SK-N-SH (cell line): ENCODE results near the gene ANAPC5.

Experiments
- EP300 ChIP-seq, 2 experiments: IDR thresholded peaks; 2 replicates each; pipeline versions ENCODE4 v1.4.0 to v1.6.1; 2012; ENCODE audit warnings: borderline replicate concordance in 1 of 2, low read depth in 1 of 2, low read length in 1 of 2
- MEF2A ChIP-seq: IDR thresholded peaks from 2 replicates; pipeline ENCODE4 v1.4.0; 2012; ENCODE audit warnings: low read depth, borderline replicate concordance
- POLR2AphosphoS5 ChIP-seq: IDR thresholded peaks from 2 replicates; pipeline ENCODE4 v1.6.1; 2012; ENCODE audit warnings: low read depth, low read length
- RAD21 ChIP-seq: IDR thresholded peaks from 2 replicates; pipeline ENCODE4 v1.6.1; 2012; ENCODE audit warnings: mild to moderate bottlenecking, low read length
- RCOR1 ChIP-seq: fragments of 150-350 bp; IDR thresholded peaks from 2 replicates; pipeline ENCODE4 v1.6.1; 2017; ENCODE audit warnings: antibody characterized with exemption, low read length
- RFX5 ChIP-seq: IDR thresholded peaks from 2 replicates; pipeline ENCODE4 v1.6.1; 2012; ENCODE audit warnings: mild to moderate bottlenecking, improper control_type of control experiment, low read length
- SMC3 ChIP-seq: IDR thresholded peaks from 2 replicates; pipeline ENCODE4 v1.6.1; 2012; ENCODE audit warnings: low read depth, low read length, improper control_type of control experiment
- TAF1 ChIP-seq: IDR thresholded peaks from 2 replicates; pipeline ENCODE4 v1.6.1; 2012; ENCODE audit warnings: low read depth, mild to moderate bottlenecking, low read length, moderate library complexity, borderline replicate concordance
- TCF12 ChIP-seq: IDR thresholded peaks from 2 replicates; pipeline ENCODE4 v1.4.0; 2012
- USF2 ChIP-seq: fragments of 150-350 bp; IDR thresholded peaks from 2 replicates; pipeline ENCODE4 v1.6.1; 2017; ENCODE audit warnings: antibody characterized with exemption, low read length, low read depth, borderline replicate concordance
- YY1 ChIP-seq: IDR thresholded peaks from 2 replicates; pipeline ENCODE4 v1.4.0; 2012; ENCODE audit warnings: low read depth, mild to moderate bottlenecking
- TF ChIP-seq, protein P1 (sequence below): fragments of 200-600 bp; sonication (generic); IDR thresholded peaks from 2 replicates; pipeline ENCODE4 v1.6.1; 2017; ENCODE audit warnings: antibody characterized with exemption, mild to moderate bottlenecking, moderate library complexity
- TF ChIP-seq, protein P2 (sequence below): IDR thresholded peaks from 2 replicates; pipeline ENCODE4 v1.4.0; 2012; ENCODE audit warnings: low read depth
- TF ChIP-seq, protein P3 (sequence below): IDR thresholded peaks from 2 replicates; pipeline ENCODE4 v1.6.1; 2012; ENCODE audit warnings: mild to moderate bottlenecking, low read depth, low read length, moderate library complexity

DNA sequence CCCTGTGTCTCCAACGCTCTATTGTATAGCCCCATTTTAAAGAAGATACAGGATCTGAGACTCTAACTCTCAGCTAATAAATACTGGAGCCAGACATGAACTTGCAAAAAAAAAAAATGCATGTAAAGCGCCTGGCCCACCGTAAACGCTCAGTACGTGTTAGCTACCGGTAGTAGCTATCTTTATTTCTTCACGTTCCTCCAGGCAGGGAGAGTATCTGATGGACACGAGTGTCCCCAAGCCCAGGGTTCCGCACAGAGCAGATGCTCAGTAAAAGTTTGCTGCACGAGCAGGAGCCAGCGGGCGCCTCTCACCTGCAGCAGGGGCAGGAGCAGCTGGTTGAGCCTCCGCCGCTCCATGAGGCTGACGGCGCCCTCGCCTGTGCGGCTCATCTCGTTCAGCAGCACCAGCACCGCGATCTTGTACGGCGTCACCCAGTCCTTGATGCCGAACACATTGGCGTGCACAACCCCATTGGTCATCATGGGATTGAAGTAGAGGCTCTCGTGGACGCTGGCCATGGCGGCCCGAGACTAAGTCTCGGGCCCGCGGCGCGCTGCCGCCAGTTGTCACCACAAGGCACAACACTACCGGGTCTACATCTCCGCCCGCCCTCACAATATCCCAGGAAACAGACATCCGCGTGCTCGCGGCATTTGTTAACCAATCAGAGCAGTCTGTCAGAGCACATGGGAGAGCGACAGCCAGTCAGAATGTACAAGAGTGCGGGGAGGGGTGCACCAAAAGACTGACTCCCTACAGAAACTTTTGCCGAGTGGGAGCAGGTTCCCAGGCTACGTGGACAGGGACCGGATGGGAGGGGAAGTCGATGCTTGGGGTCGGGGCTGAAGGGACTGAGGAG is at the start of gene ANAPC5:
- TF ChIP-seq, protein P1, sequence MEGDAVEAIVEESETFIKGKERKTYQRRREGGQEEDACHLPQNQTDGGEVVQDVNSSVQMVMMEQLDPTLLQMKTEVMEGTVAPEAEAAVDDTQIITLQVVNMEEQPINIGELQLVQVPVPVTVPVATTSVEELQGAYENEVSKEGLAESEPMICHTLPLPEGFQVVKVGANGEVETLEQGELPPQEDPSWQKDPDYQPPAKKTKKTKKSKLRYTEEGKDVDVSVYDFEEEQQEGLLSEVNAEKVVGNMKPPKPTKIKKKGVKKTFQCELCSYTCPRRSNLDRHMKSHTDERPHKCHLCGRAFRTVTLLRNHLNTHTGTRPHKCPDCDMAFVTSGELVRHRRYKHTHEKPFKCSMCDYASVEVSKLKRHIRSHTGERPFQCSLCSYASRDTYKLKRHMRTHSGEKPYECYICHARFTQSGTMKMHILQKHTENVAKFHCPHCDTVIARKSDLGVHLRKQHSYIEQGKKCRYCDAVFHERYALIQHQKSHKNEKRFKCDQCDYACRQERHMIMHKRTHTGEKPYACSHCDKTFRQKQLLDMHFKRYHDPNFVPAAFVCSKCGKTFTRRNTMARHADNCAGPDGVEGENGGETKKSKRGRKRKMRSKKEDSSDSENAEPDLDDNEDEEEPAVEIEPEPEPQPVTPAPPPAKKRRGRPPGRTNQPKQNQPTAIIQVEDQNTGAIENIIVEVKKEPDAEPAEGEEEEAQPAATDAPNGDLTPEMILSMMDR: no peak
- peak; percentile 95 for TF ChIP-seq TAF1
- TF ChIP-seq, protein P2, sequence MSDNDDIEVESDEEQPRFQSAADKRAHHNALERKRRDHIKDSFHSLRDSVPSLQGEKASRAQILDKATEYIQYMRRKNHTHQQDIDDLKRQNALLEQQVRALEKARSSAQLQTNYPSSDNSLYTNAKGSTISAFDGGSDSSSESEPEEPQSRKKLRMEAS: peak; percentile 88
- TF ChIP-seq USF2: no peak; the same call in 1 of the 2 replicates
- peak; percentile 54; the same call in 1 of the 2 replicates for TF ChIP-seq RFX5
- TF ChIP-seq RCOR1: no peak
- TF ChIP-seq SMC3: no peak
- TF ChIP-seq, protein P3, sequence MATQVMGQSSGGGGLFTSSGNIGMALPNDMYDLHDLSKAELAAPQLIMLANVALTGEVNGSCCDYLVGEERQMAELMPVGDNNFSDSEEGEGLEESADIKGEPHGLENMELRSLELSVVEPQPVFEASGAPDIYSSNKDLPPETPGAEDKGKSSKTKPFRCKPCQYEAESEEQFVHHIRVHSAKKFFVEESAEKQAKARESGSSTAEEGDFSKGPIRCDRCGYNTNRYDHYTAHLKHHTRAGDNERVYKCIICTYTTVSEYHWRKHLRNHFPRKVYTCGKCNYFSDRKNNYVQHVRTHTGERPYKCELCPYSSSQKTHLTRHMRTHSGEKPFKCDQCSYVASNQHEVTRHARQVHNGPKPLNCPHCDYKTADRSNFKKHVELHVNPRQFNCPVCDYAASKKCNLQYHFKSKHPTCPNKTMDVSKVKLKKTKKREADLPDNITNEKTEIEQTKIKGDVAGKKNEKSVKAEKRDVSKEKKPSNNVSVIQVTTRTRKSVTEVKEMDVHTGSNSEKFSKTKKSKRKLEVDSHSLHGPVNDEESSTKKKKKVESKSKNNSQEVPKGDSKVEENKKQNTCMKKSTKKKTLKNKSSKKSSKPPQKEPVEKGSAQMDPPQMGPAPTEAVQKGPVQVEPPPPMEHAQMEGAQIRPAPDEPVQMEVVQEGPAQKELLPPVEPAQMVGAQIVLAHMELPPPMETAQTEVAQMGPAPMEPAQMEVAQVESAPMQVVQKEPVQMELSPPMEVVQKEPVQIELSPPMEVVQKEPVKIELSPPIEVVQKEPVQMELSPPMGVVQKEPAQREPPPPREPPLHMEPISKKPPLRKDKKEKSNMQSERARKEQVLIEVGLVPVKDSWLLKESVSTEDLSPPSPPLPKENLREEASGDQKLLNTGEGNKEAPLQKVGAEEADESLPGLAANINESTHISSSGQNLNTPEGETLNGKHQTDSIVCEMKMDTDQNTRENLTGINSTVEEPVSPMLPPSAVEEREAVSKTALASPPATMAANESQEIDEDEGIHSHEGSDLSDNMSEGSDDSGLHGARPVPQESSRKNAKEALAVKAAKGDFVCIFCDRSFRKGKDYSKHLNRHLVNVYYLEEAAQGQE: peak; percentile 55; the same call in 1 of the 2 replicates
- TF ChIP-seq TCF12: peak; percentile 36; the same call in 1 of the 2 replicates
- TF ChIP-seq EP300 (IDR thresholded peaks at IDR 0.05; ENCODE audit: borderline replicate concordance in 1 of 2, low read depth in 1 of 2, low read length in 1 of 2): peak; percentile 6 to 9; a peak in 1 of 4 replicates
- no peak for TF ChIP-seq RAD21
- peak; percentile 74 for TF ChIP-seq YY1
- TF ChIP-seq POLR2AphosphoS5: peak; percentile 91
- no peak for TF ChIP-seq MEF2A
